Measurements from ENCODE around the gene INF2. TPM values are rescaled to one million over a fixed set of nuclear protein-coding genes. Genes with fewer than 3 reads are reported as not detected.

Gene INF2
- total and polyA plus RNA-seq, 2 experiments from 2014 or later = 36.7 to 75.5 TPM

DNA sequence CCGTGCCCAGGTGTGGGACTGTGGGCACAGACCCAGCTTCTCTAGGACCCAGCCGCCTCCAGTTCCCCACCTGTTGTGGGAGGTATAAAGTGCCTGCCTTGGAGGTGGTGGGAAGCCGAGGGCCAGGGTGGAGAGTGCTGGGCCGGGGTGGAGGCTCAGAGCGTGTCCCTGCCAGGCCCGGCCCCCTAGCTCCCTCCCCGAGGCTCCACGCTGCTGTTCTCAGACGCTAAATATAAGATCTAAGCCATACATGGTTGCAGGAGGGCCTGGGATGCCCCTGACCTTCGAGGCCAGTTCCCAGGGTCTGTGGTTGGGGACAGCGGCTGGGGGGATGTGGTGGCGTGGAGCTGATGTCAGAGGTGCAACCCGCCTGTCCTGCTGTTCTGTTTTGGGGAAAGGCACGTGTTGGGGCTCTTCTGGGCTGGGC lies 10.8 kb downstream of the INF2 start:
- peaks cover 3% of the 10 kb centered on the region; the same call in 1 of the 2 replicates for H4K20me1 ChIP-seq (replicated peaks; ENCODE audit: insufficient read depth)
- peaks cover 19% of the 10 kb centered on the region for H3K4me1 Mint-ChIP-seq
- peaks cover 16% of the 10 kb centered on the region for H3K9me3 Mint-ChIP-seq
- H3K36me3 Mint-ChIP-seq (ENCODE audit: low read depth) = peaks cover 30% of the 10 kb centered on the region
- 0 out of 2 replicates have a peak, but pooled peaks cover 2% of the 10 kb centered on the region for H3F3A ChIP-seq (replicated peaks; ENCODE audit: low read depth)
- no peak overlapping the region for H2AFZ ChIP-seq
- peaks cover 7% of the 10 kb centered on the region for H3K27me3 Mint-ChIP-seq (ENCODE audit: insufficient read depth, low read depth, poor library complexity)
- no peak for DNase-seq (ENCODE audit: low spot score)
- no peak overlapping the region for H3K4me3 Mint-ChIP-seq
- peak overlapping the region; percentile 78; the same call in 1 of the 2 replicates for H3K27ac Mint-ChIP-seq
- H3K36me3 ChIP-seq (ENCODE audit: insufficient read depth) = peaks cover 12% of the 10 kb centered on the region; the same call in 1 of the 2 replicates
- peaks cover 12% of the 10 kb centered on the region; the same call in 1 of the 2 replicates for H3K4me1 ChIP-seq (ENCODE audit: insufficient read depth)
- H3K79me2 ChIP-seq (replicated peaks; ENCODE audit: insufficient read depth) = no peaks in the 10 kb centered on the region
- H3K9me2 ChIP-seq (ENCODE audit: insufficient read depth) = no peaks in the 10 kb centered on the region
- H3K4me3 ChIP-seq = no peak overlapping the region
- H3K27ac ChIP-seq (ENCODE audit: low read depth) = no peak overlapping the region
- TF ChIP-seq CREB1 (CRISPR knock-in tag; IDR thresholded peaks at IDR 0.05; ENCODE audit: low read depth) (no peak), STAT1 (IDR thresholded peaks at IDR 0.05; ENCODE audit: unreplicated experiment) (no peak), EZH2phosphoT487 (IDR thresholded peaks at IDR 0.05; ENCODE audit: unreplicated experiment) (no peak), JUNB (IDR thresholded peaks at IDR 0.05; ENCODE audit: unreplicated experiment) (no peak), ZNF114 (CRISPR knock-in tag; IDR thresholded peaks at IDR 0.05) (no peak), POLR2AphosphoS5 (IDR thresholded peaks at IDR 0.05; ENCODE audit: low read depth) (no peak)
- TF ChIP-seq, protein P1, sequence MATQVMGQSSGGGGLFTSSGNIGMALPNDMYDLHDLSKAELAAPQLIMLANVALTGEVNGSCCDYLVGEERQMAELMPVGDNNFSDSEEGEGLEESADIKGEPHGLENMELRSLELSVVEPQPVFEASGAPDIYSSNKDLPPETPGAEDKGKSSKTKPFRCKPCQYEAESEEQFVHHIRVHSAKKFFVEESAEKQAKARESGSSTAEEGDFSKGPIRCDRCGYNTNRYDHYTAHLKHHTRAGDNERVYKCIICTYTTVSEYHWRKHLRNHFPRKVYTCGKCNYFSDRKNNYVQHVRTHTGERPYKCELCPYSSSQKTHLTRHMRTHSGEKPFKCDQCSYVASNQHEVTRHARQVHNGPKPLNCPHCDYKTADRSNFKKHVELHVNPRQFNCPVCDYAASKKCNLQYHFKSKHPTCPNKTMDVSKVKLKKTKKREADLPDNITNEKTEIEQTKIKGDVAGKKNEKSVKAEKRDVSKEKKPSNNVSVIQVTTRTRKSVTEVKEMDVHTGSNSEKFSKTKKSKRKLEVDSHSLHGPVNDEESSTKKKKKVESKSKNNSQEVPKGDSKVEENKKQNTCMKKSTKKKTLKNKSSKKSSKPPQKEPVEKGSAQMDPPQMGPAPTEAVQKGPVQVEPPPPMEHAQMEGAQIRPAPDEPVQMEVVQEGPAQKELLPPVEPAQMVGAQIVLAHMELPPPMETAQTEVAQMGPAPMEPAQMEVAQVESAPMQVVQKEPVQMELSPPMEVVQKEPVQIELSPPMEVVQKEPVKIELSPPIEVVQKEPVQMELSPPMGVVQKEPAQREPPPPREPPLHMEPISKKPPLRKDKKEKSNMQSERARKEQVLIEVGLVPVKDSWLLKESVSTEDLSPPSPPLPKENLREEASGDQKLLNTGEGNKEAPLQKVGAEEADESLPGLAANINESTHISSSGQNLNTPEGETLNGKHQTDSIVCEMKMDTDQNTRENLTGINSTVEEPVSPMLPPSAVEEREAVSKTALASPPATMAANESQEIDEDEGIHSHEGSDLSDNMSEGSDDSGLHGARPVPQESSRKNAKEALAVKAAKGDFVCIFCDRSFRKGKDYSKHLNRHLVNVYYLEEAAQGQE (IDR thresholded peaks at IDR 0.05; ENCODE audit: unreplicated experiment) = no peak
- TF ChIP-seq, protein P2, sequence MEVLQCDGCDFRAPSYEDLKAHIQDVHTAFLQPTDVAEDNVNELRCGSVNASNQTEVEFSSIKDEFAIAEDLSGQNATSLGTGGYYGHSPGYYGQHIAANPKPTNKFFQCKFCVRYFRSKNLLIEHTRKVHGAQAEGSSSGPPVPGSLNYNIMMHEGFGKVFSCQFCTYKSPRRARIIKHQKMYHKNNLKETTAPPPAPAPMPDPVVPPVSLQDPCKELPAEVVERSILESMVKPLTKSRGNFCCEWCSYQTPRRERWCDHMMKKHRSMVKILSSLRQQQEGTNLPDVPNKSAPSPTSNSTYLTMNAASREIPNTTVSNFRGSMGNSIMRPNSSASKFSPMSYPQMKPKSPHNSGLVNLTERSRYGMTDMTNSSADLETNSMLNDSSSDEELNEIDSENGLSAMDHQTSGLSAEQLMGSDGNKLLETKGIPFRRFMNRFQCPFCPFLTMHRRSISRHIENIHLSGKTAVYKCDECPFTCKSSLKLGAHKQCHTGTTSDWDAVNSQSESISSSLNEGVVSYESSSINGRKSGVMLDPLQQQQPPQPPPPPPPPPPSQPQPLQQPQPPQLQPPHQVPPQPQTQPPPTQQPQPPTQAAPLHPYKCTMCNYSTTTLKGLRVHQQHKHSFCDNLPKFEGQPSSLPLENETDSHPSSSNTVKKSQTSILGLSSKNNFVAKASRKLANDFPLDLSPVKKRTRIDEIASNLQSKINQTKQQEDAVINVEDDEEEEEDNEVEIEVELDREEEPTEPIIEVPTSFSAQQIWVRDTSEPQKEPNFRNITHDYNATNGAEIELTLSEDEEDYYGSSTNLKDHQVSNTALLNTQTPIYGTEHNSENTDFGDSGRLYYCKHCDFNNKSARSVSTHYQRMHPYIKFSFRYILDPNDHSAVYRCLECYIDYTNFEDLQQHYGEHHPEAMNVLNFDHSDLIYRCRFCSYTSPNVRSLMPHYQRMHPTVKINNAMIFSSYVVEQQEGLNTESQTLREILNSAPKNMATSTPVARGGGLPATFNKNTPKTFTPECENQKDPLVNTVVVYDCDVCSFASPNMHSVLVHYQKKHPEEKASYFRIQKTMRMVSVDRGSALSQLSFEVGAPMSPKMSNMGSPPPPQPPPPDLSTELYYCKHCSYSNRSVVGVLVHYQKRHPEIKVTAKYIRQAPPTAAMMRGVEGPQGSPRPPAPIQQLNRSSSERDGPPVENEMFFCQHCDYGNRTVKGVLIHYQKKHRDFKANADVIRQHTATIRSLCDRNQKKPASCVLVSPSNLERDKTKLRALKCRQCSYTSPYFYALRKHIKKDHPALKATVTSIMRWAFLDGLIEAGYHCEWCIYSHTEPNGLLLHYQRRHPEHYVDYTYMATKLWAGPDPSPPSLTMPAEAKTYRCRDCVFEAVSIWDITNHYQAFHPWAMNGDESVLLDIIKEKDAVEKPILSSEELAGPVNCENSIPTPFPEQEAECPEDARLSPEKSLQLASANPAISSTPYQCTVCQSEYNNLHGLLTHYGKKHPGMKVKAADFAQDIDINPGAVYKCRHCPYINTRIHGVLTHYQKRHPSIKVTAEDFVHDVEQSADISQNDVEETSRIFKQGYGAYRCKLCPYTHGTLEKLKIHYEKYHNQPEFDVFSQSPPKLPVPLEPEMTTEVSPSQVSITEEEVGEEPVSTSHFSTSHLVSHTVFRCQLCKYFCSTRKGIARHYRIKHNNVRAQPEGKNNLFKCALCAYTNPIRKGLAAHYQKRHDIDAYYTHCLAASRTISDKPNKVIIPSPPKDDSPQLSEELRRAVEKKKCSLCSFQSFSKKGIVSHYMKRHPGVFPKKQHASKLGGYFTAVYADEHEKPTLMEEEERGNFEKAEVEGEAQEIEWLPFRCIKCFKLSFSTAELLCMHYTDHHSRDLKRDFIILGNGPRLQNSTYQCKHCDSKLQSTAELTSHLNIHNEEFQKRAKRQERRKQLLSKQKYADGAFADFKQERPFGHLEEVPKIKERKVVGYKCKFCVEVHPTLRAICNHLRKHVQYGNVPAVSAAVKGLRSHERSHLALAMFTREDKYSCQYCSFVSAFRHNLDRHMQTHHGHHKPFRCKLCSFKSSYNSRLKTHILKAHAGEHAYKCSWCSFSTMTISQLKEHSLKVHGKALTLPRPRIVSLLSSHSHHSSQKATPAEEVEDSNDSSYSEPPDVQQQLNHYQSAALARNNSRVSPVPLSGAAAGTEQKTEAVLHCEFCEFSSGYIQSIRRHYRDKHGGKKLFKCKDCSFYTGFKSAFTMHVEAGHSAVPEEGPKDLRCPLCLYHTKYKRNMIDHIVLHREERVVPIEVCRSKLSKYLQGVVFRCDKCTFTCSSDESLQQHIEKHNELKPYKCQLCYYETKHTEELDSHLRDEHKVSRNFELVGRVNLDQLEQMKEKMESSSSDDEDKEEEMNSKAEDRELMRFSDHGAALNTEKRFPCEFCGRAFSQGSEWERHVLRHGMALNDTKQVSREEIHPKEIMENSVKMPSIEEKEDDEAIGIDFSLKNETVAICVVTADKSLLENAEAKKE (CRISPR knock-in tag; IDR thresholded peaks at IDR 0.05) = no peak
- peak; percentile 31 for ATAC-seq
- peak overlapping the region; percentile 32 for H3K4me2 ChIP-seq
- H3K27me3 ChIP-seq (ENCODE audit: insufficient read depth) = no peaks in the 10 kb centered on the region
